Activated CD4-positive, CD25-positive, alpha-beta regulatory T cell (primary cell): ENCODE results near the gene SCYGR5.
"Not testable (repeated sequence)": the region's sequence is repeated elsewhere in the genome, so short reads cannot be mapped to it uniquely, and the experiment has no call there.

Experiments used
- DNase-seq, 4 experiments: peaks; one replicate each; lab custom pipeline; 2025; lab: John Stamatoyannopoulos, UW

Gene SCYGR5

GRCh38 chr2:227666631-227667170 lies at the start of gene SCYGR5:
Gene SCYGR5 (plus strand): TSS chr2:227666804. CDS start chr2:227666804, 0 bp downstream.
- DNase-seq: not testable (repeated sequence)

- no peak for DNase-seq
Observed at GRCh38 chr2:227617316-227618230, 49.0 kb upstream of the SCYGR5 start, which contains the start of gene SCYGR4. Gene SCYGR4 (plus strand): TSS chr2:227617498. CDS start chr2:227617498, 0 bp downstream.

- DNase-seq: no peak
Observed at GRCh38 chr2:227623226-227623625, 43.4 kb upstream of the SCYGR5 start.

- DNase-seq: no peak
Observed at GRCh38 chr2:227625420-227625819, 41.2 kb upstream of the SCYGR5 start.

GRCh38 chr2:227626580-227627151 lies 39.9 kb upstream of the SCYGR5 start:
- DNase-seq: no peak

GRCh38 chr2:227627769-227628168 lies 38.8 kb upstream of the SCYGR5 start:
- no peak for DNase-seq

GRCh38 chr2:227629435-227629834 lies 37.2 kb upstream of the SCYGR5 start:
- no peak for DNase-seq

GRCh38 chr2:227630322-227630721 lies 36.3 kb upstream of the SCYGR5 start:
- no peak for DNase-seq

- no peak for DNase-seq
Observed at GRCh38 chr2:227632827-227633226, 33.8 kb upstream of the SCYGR5 start.

GRCh38 chr2:227634201-227634600 lies 32.4 kb upstream of the SCYGR5 start:
- DNase-seq: no peak

- DNase-seq: no peak
Observed at GRCh38 chr2:227642656-227643055, 23.9 kb upstream of the SCYGR5 start.

- DNase-seq: no peak
Observed at GRCh38 chr2:227643990-227644551, 22.5 kb upstream of the SCYGR5 start.

GRCh38 chr2:227653419-227653818 lies 13.2 kb upstream of the SCYGR5 start:
- DNase-seq: no peak

- DNase-seq: no peak
Observed at GRCh38 chr2:227654426-227654825, 12.2 kb upstream of the SCYGR5 start.

- DNase-seq: no peak
Observed at GRCh38 chr2:227655454-227655853, 11.2 kb upstream of the SCYGR5 start.

GRCh38 chr2:227657199-227657845 lies 9.3 kb upstream of the SCYGR5 start:
- no peak for DNase-seq

GRCh38 chr2:227661025-227661649 lies 5.5 kb upstream of the SCYGR5 start:
- DNase-seq: no peak

- DNase-seq: no peak
Observed at GRCh38 chr2:227661827-227662226, 4.8 kb upstream of the SCYGR5 start.

- DNase-seq: no peak
Observed at GRCh38 chr2:227665189-227665940, 1.2 kb upstream of the SCYGR5 start.

- DNase-seq: no peak
Observed at GRCh38 chr2:227671170-227671905, 4.7 kb downstream of the SCYGR5 start.
